ENCODE measurements around the gene PPIP5K2. TPM values are rescaled to one million over a fixed set of nuclear protein-coding genes. Genes with fewer than 3 reads are reported as not detected.

The PPIP5K2 gene
- total RNA-seq, 1 donor, result 104 TPM

DNA sequence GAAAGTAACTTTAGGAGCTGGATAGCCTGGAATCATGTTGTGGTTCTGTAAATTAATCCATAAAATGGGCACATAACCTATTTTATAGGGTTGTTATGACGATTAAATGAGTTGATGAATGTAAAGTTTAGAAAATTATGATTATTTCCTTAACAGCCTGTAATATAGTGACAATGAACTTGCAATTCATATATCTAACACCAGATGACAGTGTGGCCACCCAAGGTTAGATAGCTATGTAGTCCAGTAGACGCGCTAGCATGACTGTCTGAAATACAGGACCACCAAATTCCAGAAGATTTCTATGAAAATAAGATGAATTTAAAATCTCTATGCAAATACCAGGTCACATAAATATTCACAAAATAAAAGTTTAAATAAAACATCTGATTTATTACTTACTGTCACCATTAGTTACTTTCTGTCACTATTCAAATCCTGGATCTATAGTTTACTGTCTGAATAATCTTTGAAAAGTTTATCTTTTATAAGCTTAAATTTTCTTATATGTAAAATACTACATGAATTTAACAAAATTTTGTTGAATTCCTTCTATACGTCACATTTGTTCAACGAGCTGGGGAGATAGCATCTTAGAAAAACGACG is 112.4 kb downstream of the PPIP5K2 start:
- peak; percentile 51 for DNase-seq (ENCODE audit: low read depth)
- peak; percentile 81 for TF ChIP-seq CTCF (IDR thresholded peaks at IDR 0.05; ENCODE audit: insufficient read depth, low read depth, low read length)
- H3K4me3 ChIP-seq (ENCODE audit: low read depth, low read length), result no peak overlapping the region

DNA sequence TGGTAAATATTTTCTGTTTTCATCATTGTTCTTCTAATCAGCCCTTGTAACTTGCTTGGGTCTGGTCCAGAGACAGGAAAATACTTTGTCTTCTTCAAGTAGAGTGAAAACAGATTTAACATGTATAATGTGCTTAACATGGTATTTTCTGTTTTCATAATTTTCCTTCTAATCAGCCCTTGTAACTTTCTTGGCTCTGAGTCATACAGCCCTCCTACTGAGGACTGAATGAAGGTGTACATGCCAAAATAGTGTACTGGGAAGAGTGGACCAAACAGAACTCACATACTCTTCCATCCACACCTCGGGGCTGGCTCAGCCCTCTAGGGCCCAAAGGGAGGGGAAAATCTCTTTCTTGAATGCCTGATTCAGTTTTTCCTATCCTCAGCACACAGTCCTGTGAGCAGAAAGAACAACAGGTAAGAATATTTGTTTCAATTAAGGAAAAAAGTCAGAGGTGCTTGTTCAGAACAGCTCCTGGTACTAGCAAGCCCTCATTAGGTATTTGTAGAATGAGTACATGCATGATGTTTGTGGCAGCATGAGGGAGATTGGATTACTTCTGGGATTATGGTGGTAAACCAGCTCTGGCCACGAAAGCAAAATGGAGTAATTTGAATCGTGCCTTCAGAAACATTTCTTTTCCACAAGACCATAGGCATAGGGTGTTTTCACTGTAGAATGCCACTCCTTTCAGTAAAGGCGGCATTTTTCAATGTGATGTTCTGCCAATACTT is 114.3 kb downstream of the PPIP5K2 start:
- no peak for DNase-seq (ENCODE audit: low read depth)
- no peak overlapping the region for H3K4me3 ChIP-seq (ENCODE audit: low read depth, low read length)
- no peak for TF ChIP-seq CTCF (IDR thresholded peaks at IDR 0.05; ENCODE audit: insufficient read depth, low read depth, low read length)

DNA sequence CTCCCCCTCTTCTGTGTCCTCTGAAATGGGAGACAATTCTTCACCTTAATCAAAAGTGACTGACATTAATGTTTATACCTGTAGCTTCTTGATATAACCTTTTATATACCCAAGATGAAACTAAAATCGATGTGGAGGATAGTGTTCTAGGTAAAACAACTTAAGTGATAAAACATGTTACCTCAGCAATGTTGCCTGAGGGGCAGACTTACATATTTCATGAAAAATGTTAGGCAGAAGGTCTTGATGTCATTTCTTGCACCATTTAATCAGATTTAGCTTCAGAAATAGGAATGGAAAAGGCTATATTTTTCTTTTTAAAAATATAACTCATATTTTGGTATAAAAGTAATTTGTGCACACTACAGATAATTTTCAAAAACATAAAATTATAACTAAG is 115.8 kb downstream of the PPIP5K2 start:
- H3K4me3 ChIP-seq (ENCODE audit: low read depth, low read length), result no peak overlapping the region
- TF ChIP-seq CTCF (IDR thresholded peaks at IDR 0.05; ENCODE audit: insufficient read depth, low read depth, low read length), result no peak
- no peak for DNase-seq (ENCODE audit: low read depth)

DNA sequence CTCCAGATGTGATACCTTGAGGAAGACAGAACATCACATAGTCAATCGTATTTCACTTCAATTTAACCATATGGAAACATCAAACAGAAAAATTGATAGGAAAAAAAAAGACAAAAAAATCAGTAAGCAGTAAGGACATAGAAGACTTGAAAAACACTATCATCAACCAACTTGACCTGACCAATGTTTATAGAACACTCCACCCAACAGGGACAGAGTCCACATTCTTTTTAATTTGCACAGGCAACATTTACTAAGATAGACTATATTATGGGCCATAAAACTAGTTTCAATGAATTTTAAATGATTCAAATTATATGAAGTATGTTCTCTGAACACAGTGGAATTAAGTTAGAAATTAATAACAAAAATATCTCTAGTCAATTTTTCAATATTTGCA is 117.7 kb downstream of the PPIP5K2 start:
- TF ChIP-seq CTCF (IDR thresholded peaks at IDR 0.05; ENCODE audit: insufficient read depth, low read depth, low read length), result no peak
- H3K4me3 ChIP-seq (ENCODE audit: low read depth, low read length), result no peak overlapping the region
- no peak for DNase-seq (ENCODE audit: low read depth)

DNA sequence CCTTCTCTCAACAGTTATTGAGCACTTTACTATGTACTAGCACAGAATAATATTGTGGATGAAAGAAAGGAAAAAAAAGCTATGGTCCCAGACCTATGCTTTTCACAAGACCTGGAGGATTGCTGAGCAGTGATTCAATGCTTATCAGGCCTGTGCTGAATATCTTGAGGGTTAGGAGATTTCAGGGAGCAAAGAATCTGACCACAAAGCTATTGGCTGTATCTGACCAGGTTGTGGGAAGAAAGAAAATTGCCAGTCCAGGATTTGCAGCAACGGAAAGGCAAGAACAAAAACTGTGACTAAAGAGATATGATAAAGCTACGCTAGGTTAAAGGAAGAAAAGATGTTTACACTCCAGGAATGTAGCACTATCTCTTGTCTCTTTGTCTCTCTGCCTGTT is 123.6 kb downstream of the PPIP5K2 start:
- H3K4me3 ChIP-seq (ENCODE audit: low read depth, low read length), result no peak overlapping the region
- DNase-seq (ENCODE audit: low read depth), result no peak
- TF ChIP-seq CTCF (IDR thresholded peaks at IDR 0.05; ENCODE audit: insufficient read depth, low read depth, low read length), result no peak

- no peak for TF ChIP-seq CTCF (IDR thresholded peaks at IDR 0.05; ENCODE audit: insufficient read depth, low read depth, low read length)
- no peak overlapping the region for H3K4me3 ChIP-seq (ENCODE audit: low read depth, low read length)
- DNase-seq (ENCODE audit: low read depth), result no peak
Observed at GRCh38 chr5:103244398-103244797, 124.3 kb downstream of the PPIP5K2 start.

Data from fibroblast of villous mesenchyme (primary cell).